ENCODE measurements around the gene DCAF11.

- TF ChIP-seq ATF7 (IDR thresholded peaks at IDR 0.05), result no peak
- no peak for TF ChIP-seq ATF7 (CRISPR knock-in tag; IDR thresholded peaks at IDR 0.05)
- no peak for TF ChIP-seq SIN3A (IDR thresholded peaks at IDR 0.05; ENCODE audit: borderline replicate concordance, low read depth, low read length)
- no peak for TF ChIP-seq CTCF (CRISPR knock-in tag; IDR thresholded peaks at IDR 0.05)
- no peak for TF ChIP-seq BHLHE40 (IDR thresholded peaks at IDR 0.05; ENCODE audit: low read length)
- no peak for TF ChIP-seq BRD4 (CRISPR knock-in tag; IDR thresholded peaks at IDR 0.05)
- TF ChIP-seq POLR2A (IDR thresholded peaks at IDR 0.05; ENCODE audit: insufficient read depth in 1 of 2, low read depth in 2 of 2, low read length in 2 of 2), result no peak
- TF ChIP-seq RFX1 (IDR thresholded peaks at IDR 0.05), result no peak
- no peak for TF ChIP-seq ZNF280D (CRISPR knock-in tag; IDR thresholded peaks at IDR 0.05)
- no peak for TF ChIP-seq MZF1 (CRISPR knock-in tag; IDR thresholded peaks at IDR 0.05; ENCODE audit: borderline replicate concordance)
- no peak for TF ChIP-seq KLF11 (CRISPR knock-in tag; IDR thresholded peaks at IDR 0.05)
Observed at GRCh38 chr14:24065408-24065807, 49.2 kb upstream of the DCAF11 start.
